Measurements from ENCODE around the gene CARNS1.

Gene CARNS1

DNA sequence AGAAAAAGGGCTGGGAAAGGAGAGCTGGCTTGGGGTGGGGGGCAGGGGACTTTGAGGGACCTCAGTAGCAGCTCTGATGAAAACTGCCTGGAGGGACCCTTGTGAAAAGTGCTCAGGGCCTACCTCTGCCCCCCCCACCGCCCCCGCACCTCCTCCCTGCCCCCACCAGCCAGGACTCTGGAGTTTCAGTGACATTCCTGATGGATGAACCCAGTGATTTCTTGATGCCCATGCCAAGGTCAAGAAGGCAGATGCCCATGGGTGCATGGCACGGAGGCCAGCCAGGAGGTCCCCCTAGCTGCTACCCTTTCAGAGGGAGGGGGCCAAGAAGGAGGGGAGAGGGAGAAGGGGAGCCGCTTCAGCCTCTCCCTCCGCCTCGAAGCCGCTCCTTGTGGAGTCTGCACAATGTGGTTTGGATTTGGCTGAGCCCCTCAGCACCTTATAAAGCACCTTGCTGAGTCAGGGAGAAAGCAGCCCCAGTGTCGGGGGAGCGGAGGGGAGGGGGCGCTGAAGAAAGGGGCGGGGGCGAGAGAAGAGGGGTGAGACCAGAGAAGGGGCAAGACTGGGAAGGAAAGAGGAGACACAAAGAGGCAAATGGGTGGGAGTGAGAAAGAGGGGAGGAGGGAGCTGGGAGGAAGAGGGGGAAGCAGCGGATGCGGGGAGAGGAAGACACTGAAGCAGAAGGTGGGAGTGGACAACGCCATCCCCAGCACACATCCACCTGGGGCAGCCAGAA lies 40.0 kb upstream of the CARNS1 start:
- DNase-seq (ENCODE audit: low read depth in 2 of 2): no peak

DNA sequence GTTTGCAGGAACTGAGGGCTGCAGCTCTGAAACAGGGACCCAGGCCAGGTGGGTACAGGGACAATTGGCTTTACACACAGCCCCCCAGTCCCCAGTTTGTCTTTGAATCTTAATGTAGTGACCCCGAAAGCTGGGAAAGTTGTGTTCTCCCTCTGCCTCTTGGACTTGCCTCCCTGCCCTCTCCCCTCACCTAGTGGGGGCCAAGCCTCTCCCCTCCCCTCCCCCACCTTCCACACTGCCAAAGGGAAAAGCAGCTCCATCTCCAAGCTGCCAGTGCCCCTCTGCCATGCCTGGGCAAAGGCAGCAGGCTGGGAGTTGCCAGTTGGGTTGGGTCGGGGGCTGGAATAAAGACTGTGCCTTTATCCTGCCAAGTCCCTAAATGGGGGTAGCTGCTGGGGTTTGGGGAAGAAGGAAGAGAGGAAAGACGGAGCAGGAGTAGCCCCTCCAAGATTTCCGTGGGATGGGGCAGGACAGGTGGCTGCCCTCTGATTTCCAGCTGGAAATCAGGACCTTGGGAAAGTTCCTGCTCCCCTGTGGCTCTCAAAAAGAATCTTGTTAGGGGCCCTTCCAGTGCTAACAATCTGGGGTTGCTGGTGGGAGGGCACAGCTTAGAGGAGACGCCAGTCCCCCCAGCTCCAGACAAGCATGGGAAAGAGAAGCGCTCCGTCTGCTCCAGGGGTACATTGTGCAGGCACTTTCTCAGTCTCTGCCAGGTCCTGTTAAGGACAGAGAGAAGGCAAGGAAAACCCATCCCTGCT lies 39.2 kb upstream of the CARNS1 start:
- no peak for DNase-seq (ENCODE audit: low read depth in 2 of 2)

DNA sequence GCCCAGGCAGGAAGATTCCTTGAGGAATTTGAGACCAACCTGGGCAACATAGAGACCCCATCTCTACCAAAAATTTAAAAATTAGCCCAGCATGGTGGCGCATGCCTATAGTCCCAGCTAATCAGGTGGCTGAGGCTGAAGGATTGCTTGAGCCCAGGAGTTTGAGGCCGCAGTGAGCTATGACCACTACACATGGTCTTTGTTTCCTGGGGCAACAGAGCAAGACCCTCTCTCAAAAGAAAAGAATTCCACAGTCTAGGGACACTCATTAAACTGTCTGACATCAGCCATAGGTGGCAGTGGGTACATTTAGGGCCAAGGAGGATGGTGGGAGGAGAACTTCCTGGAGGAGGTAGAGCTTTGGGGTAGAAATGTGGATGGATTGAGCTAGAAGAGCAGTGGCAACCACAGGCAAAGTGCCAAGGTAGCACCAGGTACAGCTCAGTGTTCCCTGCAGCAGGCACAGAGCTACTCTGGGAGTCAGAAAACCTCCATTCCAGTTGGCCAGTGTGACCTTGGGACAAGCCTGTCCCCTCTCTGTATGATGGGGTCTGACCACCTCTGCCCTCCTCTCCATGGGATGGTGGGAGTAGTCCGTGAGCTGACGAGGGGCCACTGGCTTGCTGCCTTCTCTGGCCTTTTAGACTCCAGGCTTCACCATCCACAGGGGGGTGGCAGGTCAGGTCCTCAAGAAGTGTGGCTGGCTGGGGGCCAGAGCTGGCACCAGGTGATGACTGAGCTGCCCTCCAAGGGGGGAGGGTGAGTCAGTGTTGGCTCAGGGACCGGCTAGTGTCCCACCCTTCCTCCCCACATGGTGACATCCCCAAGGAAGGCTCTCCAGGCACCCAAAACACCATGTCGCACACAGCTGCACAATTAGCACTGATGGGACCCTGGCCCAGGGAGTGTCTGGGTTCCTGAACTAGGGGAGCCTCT lies 38.3 kb upstream of the CARNS1 start:
- DNase-seq (ENCODE audit: low read depth in 2 of 2): no peak

- no peak for DNase-seq (ENCODE audit: low read depth in 2 of 2)
These were observed 36.9 kb upstream of the CARNS1 start for GRCh38 chr11:67378544-67378943.

GRCh38 chr11:67379061-67380058 lies 36.1 kb upstream of the CARNS1 start:
- DNase-seq (ENCODE audit: low read depth in 2 of 2): no peak

- no peak for DNase-seq (ENCODE audit: low read depth in 2 of 2)
These were observed 34.1 kb upstream of the CARNS1 start for GRCh38 chr11:67381244-67381972.

DNA sequence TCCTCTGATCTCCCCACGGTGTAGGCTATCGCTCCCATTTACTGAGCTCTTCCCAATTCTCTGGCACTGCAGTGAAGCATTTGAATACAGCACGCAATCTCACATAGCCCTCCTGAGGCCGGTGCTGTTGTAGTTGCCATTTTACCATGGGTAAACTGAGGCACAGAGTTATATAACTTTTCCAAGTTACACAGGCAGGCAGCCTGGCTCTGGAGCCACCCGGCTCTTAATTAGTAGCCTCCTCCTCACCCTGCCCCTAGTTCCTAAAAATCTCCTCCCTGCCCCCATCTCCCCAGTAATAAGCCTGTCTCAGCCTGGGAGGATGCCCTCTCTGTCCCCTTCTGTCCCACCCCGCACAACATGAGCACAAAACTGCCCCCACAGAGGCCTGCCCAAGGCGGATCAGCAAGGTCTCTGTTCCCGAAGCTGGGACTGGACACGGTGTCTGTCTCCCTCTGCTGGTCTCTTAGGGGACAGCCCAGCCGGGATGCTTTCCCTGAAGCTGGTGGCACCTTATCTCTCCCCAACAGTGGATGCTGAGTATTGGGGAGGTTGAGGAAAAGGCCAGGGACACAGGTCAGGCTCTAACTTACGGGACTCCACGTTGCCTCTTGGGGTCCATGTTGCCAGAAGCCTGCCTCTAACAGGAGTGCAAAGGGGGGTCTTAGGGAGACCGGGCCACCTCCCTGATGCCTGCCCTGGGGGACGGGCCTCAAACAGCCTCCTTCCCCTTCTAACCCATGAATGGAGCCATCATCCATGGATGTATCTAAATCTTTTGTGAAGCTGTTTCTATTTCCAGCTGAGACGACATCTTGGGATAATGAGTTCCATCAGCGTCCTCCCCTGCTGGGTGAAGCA lies 33.0 kb upstream of the CARNS1 start:
- DNase-seq (ENCODE audit: low read depth in 2 of 2): peak; percentile 69 to 77

DNA sequence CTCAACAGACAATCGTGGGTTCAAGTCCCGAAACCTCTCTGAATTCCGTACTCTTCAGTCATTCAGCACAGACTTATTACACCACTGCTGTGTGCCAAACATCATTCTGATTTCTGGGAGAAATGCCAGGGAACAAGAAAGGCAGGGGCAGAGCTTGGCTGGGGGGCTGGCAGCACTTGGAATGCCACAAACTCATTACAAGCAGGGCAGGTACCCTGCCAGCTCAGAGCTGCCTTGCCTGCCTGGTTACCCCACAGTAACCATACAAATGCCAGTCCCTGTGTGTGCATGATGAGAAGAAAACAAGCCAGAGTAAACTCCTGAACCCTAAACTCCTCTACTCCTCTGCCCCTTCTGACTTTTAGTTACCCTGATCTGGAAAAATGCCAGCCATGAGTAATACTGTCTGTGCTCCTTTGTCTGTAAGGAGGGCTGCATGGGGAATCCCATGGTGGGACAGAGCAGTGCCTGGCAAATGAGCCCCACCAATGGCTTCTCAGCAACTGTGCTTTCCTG lies 30.6 kb upstream of the CARNS1 start:
- no peak for DNase-seq (ENCODE audit: low read depth in 2 of 2)

DNA sequence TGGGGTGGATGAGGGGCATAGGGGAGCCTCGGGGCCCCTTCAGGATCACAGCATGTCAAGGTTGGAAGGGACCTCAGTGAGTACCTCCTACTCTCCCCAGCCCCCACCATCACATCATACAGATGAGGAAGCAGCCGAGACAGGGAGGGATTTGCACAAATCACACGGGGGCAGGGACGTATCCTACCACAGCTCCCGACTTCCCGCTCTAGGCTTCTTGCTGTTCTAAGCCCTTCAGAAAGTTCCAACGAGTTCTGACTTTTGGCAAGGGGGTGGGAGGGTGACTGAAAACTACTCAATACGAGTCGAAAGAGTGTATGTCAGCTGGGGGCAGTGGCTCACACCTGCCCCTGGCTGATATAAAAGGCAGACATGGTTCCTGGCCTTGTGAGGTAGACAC lies 28.4 kb upstream of the CARNS1 start:
- DNase-seq (ENCODE audit: low read depth in 2 of 2): no peak

DNA sequence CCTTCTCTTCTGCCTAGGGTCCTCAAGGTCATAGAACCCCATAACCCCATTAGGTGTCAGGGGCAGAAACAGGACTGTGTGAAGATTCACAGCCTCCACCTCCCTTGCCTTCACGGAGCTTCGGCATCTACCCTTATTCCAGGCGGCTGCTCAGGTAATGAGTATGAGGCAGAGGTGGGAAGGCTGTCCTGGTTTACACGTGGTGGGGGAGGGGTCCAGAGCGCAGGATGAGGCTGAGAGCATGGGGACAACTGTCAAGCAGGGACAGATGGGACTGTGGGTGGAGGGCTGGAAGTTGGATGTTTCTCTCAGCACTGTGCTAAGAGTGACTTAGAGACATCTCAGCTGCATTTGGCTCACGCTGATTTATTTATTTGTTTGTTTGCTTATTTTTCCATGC lies 28.0 kb upstream of the CARNS1 start:
- no peak for DNase-seq (ENCODE audit: low read depth in 2 of 2)

DNA sequence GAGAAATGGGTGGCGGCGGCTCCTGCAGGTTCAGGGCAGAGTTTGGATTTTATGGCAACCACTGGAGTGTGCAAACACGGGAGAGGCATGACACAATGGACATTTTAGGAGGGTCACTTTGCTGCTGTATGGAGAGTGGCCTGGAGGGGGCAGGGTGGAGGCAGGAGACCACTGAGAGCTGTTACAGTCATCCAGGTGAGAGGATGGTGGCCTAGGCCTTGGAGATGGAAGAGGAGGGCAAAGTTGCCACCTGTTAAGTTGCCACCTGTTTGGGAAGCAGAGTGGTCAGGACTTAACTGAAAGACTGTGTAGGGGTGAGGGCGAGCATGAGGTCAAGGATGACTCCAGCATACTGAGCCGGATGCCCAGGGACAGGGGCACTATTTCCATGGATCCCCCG lies 26.0 kb upstream of the CARNS1 start:
- no peak for DNase-seq (ENCODE audit: low read depth in 2 of 2)

DNA sequence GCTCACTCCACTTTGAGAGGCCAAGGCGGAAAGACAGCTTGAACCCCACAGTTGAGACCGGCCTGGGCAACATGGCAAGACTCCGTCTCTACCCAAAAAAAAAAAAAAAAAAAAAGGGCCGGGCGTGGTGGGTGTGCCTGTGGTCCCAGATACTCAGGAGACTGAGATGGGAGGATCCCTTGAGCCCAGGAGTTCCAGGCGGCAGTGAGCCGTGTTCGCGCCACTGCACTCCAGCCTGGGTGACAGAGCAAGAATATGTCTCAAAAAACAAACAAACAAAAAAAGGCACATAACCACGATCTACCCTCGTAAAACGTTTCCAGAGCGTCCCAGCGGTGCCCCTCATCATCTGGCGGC lies 24.6 kb upstream of the CARNS1 start:
- no peak for DNase-seq (ENCODE audit: low read depth in 2 of 2)

- peak; percentile 85 to 90 for DNase-seq (ENCODE audit: low read depth in 2 of 2)
These were observed 23.9 kb upstream of the CARNS1 start, which contains the start of gene RAD9A for GRCh38 chr11:67391304-67392182. Gene RAD9A (plus strand): TSS chr11:67391986. CDS start chr11:67392045, 59 bp downstream.

GRCh38 chr11:67392183-67392715 lies 23.2 kb upstream of the CARNS1 start:
- DNase-seq (ENCODE audit: low read depth in 2 of 2): no peak

DNA sequence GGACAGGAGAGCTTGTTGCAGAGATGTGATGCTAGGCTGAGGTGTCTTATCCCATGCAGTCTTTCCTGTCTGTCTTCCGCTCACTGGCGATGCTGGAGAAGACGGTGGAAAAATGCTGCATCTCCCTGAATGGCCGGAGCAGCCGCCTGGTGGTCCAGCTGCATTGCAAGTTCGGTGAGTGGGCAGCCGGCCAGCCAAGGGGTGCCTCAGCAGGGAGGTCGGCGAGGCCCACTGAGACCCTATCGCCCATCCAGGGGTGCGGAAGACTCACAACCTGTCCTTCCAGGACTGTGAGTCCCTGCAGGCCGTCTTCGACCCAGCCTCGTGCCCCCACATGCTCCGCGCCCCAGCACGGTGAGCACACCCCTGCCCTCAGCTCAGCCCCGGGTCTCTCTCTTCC lies 22.0 kb upstream of the CARNS1 start:
- no peak for DNase-seq (ENCODE audit: low read depth in 2 of 2)

- no peak for DNase-seq (ENCODE audit: low read depth in 2 of 2)
These were observed 21.5 kb upstream of the CARNS1 start for GRCh38 chr11:67393990-67394389.

- no peak for DNase-seq (ENCODE audit: low read depth in 2 of 2)
These were observed 19.8 kb upstream of the CARNS1 start for GRCh38 chr11:67395555-67396258.

All from stimulated activated CD4-positive, alpha-beta T cell treated with anti-CD3 and anti-CD28 coated beads, Interleukin-15, amount 100 ng/mL, for 48 hours (primary cell).